Cerebellar cortex (tissue), 1 donor: ENCODE results near the gene TBX5.
"Not testable (repeated sequence)": the region's sequence is repeated elsewhere in the genome, so short reads cannot be mapped to it uniquely, and the experiment has no call there.

Experiments
- DNase-seq: peaks from one replicate; pipeline ENCODE4 v3.0.0-alpha.2; 2015; ENCODE audit warnings: low spot score

Gene TBX5

DNA sequence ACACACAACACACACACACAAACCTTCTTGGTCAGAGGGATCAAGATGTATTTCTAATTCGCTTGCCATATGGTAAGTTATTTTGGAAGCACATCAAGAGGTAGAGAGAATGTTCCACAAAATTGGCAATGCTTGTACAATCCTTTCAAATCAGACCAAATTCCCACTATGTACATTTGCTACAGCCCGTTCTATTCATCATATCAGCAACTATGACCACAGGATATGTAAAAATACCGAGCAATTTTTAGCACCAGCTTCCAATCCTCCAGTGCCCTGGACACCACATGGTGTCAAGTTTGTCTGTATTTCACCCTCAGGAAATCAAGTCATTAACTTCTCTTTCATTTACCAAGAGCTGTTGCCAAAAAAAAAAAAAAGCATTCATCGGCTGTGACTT lies 21.2 kb downstream of the TBX5 start:
- DNase-seq = no peak

DNA sequence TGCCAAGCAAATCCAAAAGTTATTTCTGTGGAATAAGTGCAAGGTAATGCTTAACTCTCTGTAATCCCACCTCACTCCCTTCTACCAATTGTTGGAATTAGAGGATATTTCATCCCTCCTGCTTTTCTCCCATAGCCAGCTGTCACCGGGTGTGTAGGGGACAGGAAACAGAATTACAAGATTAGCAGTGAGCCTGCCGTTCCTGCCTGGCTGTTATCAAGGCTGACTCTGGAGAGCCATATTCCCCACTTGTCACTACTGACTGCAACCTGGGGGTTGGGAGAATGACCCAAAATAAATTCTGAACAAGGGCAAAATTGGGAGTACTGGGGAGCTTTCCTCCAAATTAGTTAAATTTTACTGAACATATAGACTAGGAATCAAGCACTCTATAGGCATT lies 24.8 kb downstream of the TBX5 start:
- DNase-seq = no peak

DNA sequence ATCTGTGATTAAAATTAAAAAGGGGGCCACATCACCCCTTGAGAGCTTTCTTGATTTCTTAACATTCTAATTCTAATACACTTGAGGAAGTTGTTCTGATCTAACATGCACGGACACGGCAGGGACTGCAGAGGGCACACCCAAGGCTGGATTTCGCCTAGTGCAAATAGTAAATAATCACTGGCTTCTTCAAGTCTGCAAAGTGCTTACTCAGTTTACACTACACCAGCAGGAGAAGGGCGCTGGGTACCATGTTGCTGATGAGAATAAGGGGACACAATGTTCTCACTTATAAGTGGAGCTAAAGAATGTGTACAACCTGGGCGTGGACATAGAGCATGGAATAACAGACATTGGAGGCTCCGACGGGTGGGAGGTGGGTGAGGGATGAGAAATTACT lies 34.2 kb downstream of the TBX5 start:
- DNase-seq = no peak

DNA sequence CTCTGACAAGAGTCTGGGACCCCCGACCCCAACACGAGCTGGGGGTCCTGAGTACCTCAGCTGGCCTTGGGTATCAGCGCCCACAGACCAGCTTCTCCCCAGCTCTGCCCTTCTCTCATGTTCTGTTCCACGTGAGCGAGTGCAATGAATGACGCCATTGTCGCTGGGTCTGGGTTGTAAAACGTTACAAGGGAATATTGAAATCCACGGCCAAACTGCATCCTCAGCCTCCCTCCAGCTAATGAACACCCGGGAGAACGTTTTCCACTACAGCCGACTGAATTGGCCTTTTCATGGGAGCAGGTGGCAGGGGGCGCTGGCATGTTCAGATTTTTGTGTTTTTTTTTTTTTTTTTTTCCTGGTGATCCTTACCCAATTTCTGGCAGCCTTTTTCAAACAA lies 34.7 kb downstream of the TBX5 start:
- DNase-seq = peak; percentile 7

- DNase-seq = no peak
These were observed 37.1 kb downstream of the TBX5 start for GRCh38 chr12:114368685-114369452.

DNA sequence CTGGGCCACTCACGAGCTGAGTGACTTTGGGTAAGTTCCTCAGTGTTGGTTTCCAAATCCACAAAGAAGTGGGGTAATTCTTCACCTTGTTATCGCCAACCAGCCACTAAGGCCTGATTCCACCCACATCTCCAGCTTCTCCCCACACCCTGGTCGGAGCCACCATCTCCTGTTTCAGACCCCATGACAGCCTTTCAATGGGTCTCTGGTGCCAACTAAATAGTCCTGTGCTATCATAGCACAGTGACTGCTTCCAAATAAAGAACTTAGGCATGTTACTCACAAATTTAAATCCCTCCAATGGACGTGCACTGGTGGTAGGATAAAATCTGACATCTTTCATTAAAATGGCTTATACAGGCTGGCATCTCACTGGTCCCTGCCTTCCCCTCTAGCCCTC lies 44.0 kb downstream of the TBX5 start:
- no peak for DNase-seq

DNA sequence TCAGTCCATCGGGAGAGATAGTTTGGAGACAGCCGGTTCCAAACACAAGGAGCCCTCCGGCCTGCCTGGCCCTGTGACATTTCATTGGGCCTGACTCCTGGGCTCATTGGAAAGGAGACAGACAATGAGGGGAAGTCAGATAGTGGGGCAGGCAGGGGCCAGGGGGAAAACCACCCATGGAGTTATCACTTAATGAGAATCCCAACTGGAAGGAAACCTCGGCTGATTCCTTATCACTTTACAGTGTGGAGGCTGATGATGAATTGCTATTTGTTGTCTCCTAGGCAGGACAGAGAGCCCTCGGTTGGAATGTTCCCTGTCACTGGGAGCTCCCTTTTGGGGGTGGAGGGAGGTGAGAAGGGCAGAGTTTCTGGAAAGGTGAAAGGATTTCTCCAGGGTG lies 44.4 kb downstream of the TBX5 start:
- DNase-seq = no peak

- no peak for DNase-seq
These were observed 45.5 kb downstream of the TBX5 start for GRCh38 chr12:114360485-114360884.

GRCh38 chr12:114355389-114356088 lies 50.4 kb downstream of the TBX5 start:
- peak; percentile 1 for DNase-seq

GRCh38 chr12:114349239-114349638 lies 56.7 kb downstream of the TBX5 start:
- DNase-seq = not testable (repeated sequence)

GRCh38 chr12:114347861-114348260 lies 58.1 kb downstream of the TBX5 start:
- no peak for DNase-seq

DNA sequence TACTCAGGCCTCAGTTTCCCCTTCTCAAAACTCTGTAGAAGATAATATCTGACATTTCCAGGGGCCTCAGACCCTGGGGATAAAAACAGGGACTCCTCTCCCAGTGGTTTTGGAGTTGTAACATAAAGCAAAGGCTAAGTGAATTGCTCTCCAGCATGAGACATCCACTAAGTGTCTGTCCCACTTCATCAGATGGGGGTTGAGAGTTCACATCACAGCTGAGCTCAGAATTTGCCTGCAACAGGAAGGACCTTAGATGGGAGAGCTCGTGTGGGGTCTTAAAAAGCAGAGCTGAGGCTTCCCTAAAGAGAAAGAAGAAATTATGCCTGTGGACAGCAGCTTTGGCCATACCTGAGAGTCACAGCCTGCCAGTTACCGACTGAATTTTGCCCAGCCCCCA lies 61.1 kb downstream of the TBX5 start:
- no peak for DNase-seq

DNA sequence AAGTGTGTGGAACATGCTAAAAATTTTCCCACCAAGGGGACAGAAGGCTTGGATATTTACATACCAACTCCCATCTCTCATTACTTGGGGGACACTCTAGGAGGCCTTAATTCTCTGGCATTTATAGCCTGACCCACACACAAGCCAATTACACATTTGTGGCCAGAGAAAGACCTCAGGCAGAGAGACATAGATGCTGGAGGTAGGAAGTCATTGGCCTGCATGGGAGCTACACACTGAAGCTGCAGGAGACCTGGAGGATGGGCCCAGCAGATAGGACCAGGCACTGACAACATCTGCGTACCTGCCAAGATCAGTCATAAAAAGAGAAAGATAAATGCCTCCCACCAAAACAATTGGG lies 61.7 kb downstream of the TBX5 start:
- DNase-seq = no peak

DNA sequence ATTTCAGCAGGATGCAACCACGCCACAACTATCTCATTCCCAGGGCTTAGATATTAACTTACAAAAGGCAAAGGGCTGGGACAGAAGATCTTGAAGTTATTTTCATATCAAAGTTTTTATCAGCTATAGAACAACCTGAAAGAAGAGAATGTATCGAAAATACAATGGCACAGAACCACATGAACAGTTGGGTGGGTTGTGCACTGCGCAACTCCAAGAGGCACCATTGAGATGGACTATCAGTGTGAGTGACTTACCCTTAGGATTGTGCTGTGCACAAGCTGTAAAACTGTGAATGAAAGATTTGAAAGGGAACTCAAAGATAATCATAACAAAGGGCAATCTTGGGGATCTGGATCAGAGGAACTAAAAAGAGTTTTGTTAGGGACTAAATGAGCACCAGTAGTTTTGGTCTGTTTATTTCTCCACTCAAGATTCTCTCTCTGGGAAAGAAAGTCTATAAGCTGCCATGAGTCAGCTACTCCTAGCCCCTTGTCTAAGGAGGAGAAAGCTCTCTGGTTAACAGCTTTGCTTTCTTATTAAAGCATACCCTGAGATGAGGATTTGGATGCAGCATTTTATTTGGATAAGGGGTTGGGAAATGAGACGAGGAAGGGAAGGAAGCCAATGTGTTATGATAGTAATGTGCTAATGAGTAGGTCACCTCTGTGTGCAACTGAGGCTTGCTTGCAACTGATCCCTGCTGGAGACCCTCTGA lies 62.2 kb downstream of the TBX5 start:
- DNase-seq = no peak

GRCh38 chr12:114342656-114343055 lies 63.3 kb downstream of the TBX5 start:
- no peak for DNase-seq

- no peak for DNase-seq
These were observed 64.3 kb downstream of the TBX5 start for GRCh38 chr12:114341635-114342034.

GRCh38 chr12:114340231-114340630 lies 65.7 kb downstream of the TBX5 start:
- DNase-seq = no peak

DNA sequence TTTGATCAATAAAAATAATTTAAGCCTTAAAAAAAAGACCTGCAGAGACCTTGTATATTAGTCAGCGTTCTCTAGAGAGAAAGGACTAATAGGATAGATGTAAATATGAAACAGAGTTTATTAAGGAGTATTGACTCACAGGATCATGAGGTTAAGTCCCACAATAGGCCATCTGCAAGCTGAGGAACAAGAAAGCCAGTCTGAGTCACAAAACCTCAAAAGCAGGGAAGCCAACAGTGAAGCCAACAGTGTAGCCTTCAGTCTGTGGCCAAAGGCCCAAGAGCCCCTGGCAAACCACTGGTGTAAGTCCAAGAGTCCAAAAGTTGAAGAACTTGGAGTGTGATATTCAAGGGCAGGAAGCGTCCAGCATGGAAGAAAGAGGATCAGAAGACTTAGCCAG lies 66.3 kb downstream of the TBX5 start:
- no peak for DNase-seq

GRCh38 chr12:114335607-114336006 lies 70.3 kb downstream of the TBX5 start:
- DNase-seq = no peak

GRCh38 chr12:114334395-114334794 lies 71.5 kb downstream of the TBX5 start:
- no peak for DNase-seq

DNA sequence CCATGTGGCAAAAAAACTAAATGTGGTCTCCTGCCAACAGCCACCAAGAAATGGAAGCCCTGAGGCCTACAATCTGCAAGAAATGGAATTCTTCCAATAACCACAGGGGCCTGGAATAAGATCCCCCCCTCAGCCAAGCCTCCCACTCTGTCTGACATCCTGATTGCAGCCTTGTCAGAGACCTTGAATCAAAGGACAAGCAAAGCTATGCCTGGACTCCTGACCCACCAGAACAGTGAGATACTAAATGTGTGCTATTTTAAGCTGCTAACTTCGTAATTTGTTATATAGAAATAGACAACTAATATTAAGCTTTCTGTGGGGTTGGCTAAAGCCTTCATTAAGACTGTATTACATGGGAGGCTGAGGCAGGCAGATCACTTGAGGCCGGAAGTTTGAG lies 77.7 kb downstream of the TBX5 start:
- no peak for DNase-seq

DNA sequence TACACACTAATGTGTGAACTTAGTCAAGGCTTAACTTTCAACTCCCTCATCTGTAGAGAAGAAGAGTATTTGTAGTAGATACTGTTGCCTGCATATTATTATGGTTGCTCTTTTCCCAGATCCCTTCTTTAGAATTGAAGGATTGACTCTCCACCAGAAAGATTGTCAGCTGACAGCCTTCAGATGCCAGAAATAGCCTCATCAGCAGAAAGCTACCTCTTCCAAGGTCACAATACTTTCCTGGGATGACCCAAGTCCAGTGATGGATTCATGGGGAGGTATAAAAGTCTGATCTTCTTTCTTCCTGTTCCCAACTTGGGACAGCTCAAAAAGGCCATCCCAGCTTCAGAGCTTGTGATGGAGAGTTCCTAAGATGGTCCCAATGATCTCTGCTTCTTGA lies 78.2 kb downstream of the TBX5 start:
- no peak for DNase-seq

DNA sequence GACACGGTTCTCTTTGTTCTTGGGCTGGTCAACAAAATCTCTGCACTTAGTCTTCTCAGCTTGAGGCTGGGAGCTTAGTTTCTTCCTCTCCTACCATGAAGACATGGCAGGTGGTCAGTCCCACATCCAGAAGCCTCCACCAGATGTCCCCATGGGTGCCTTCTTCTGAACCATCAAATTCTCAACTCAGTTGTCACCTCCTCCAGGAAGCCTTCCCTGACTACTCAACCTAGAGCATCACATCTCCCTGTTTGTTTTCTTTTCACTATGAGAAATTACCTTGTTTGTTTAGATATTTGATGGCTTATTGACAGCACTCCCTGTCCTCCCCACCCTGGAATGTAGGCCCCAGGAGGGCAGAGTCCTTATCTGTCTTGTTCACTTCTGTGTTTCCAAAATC lies 84.4 kb downstream of the TBX5 start:
- no peak for DNase-seq
